Measurements from ENCODE around the gene CHMP4B. TPM values are rescaled to one million over a fixed set of nuclear protein-coding genes. Genes with fewer than 3 reads are reported as not detected.

The CHMP4B gene
- polyA plus RNA-seq, 4 donors, result 112 to 218 (median 173) TPM

DNA sequence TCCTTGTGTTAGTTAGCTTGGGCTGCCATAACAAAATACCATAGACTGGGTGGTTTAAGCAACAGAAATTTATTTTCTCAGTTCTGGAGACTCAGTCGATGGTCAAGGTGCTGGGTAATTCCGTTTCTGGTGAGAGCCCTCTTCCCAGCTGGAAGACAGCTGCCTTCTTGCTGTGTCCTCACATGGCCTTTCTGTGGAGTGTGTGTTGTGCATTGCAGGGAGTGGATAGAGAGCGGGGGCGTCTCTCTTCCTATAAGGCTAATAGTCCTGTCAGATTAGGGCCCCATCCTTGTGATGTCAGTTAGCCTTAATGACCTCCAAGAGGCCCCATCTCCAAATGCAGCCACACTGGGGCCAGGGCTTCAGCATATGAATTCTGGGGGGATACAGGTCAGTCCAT is 19.2 kb downstream of the CHMP4B start:
- Histone ChIP-seq H3K4me1 (ENCODE audit: control insufficient read depth in 3 of 3, insufficient read depth in 2 of 3, low read depth in 1 of 3, low read length in 2 of 3) (peaks cover 37 to 77% (median 37%) of the 10 kb centered on the region in 3 donors), H3K27ac (ENCODE audit: low read depth in 1 of 3, low read length in 2 of 3) (peak overlapping the region in 2 of 3 donors; percentile 39 to 43), H3K36me3 (ENCODE audit: control insufficient read depth in 3 of 3, insufficient read depth in 2 of 3, low read depth in 1 of 3, low read length in 3 of 3) (peaks cover 0 to 14% (median 0%) of the 10 kb centered on the region in 3 donors), H3K4me3 (ENCODE audit: low read depth in 1 of 3, low read length in 3 of 3) (no peak overlapping the region), H3K9me3 (ENCODE audit: control insufficient read depth in 2 of 2, insufficient read depth in 1 of 2, low read depth in 1 of 2, low read length in 1 of 2) (no peaks in the 10 kb centered on the region), H3K27me3 (ENCODE audit: control insufficient read depth in 3 of 3, insufficient read depth in 3 of 3, low read length in 3 of 3) (no peaks in the 10 kb centered on the region)
- WGBS, 3 donors, result 51 to 56% (median 52%) methylated on average over 4 of the region's 4 CpGs
- DNase-seq, result no peak
- no peak for FAIRE-seq

DNA sequence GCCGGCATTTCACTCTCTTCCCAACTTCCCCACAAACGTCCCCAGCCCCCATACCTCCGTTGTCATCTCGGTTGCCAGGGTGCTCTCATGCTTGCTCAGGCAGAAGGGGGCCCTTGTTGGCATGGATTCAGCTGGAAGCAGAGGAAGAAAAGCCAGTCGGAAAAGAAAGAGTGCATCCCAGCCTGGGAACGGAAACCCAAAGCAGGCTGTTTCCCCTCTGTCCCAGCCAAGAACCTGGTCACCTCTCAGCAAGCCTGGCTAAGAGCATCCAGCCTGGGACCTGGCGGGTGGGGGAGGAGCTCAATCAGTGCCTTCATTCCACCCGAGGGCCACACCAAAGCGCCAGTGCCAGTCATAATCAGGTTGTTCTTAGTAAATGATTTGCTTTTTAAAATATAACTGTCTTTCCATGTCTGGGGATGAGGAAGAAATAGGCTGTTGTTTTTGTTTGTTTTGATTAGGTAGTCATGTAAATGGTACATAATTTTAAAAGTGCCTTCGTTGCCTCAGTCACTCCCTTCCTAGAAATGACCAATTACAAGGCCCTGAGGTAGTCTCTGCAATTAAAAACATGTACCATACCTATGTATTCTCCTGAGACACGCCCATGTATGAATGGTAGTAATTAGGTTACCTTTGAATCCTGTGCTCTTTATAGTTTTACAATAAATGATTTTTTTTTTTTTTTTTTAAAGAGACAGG is 21.1 kb downstream of the CHMP4B start:
- FAIRE-seq (no peak), DNase-seq (peak; percentile 70 to 89)
- H3K4me1 ChIP-seq (ENCODE audit: control insufficient read depth in 3 of 3, insufficient read depth in 2 of 3, low read depth in 1 of 3, low read length in 2 of 3), result peaks cover 22 to 70% (median 26%) of the 10 kb centered on the region in 3 donors
- peaks cover 0 to 21% (median 0%) of the 10 kb centered on the region in 3 donors for H3K36me3 ChIP-seq (ENCODE audit: control insufficient read depth in 3 of 3, insufficient read depth in 2 of 3, low read depth in 1 of 3, low read length in 3 of 3)
- H3K27me3 ChIP-seq (ENCODE audit: control insufficient read depth in 3 of 3, insufficient read depth in 3 of 3, low read length in 3 of 3), result no peaks in the 10 kb centered on the region
- 16 to 39% (median 32%) methylated on average over 11 of the region's 11 CpGs for WGBS, 3 donors
- peak overlapping the region; percentile 67 to 80 (median 79) for H3K27ac ChIP-seq (ENCODE audit: low read depth in 1 of 3, low read length in 2 of 3)
- H3K4me3 ChIP-seq (ENCODE audit: low read depth in 1 of 3, low read length in 3 of 3), result no peak overlapping the region
- no peaks in the 10 kb centered on the region for H3K9me3 ChIP-seq (ENCODE audit: control insufficient read depth in 2 of 2, insufficient read depth in 1 of 2, low read depth in 1 of 2, low read length in 1 of 2)

- no peaks in the 10 kb centered on the region for H3K9me3 ChIP-seq (ENCODE audit: control insufficient read depth in 2 of 2, insufficient read depth in 1 of 2, low read depth in 1 of 2, low read length in 1 of 2)
- H3K27me3 ChIP-seq (ENCODE audit: control insufficient read depth in 3 of 3, insufficient read depth in 3 of 3, low read length in 3 of 3), result no peaks in the 10 kb centered on the region
- H3K4me3 ChIP-seq (ENCODE audit: low read depth in 1 of 3, low read length in 3 of 3), result no peak overlapping the region
- peak overlapping the region; percentile 21 to 66 (median 24) for H3K27ac ChIP-seq (ENCODE audit: low read depth in 1 of 3, low read length in 2 of 3)
- FAIRE-seq, result no peak
- H3K4me1 ChIP-seq (ENCODE audit: control insufficient read depth in 3 of 3, insufficient read depth in 2 of 3, low read depth in 1 of 3, low read length in 2 of 3), result peaks cover 20 to 70% (median 35%) of the 10 kb centered on the region in 3 donors
- no peak for DNase-seq
- WGBS, 3 donors, result 11 to 25% (median 14%) methylated on average over 1 of the region's 1 CpG
- peaks cover 0 to 18% (median 0%) of the 10 kb centered on the region in 3 donors for H3K36me3 ChIP-seq (ENCODE audit: control insufficient read depth in 3 of 3, insufficient read depth in 2 of 3, low read depth in 1 of 3, low read length in 3 of 3)
Measured at GRCh38 chr20:33833333-33833732, 22.2 kb downstream of the CHMP4B start.

GRCh38 chr20:33835615-33836172 is 24.5 kb downstream of the CHMP4B start:
- H3K4me3 ChIP-seq (ENCODE audit: low read depth in 1 of 3, low read length in 3 of 3), result no peak overlapping the region
- H3K27me3 ChIP-seq (ENCODE audit: control insufficient read depth in 3 of 3, insufficient read depth in 3 of 3, low read length in 3 of 3), result no peaks in the 10 kb centered on the region
- WGBS, 3 donors, result 74 to 80% (median 79%) methylated on average over 9 of the region's 9 CpGs
- H3K27ac ChIP-seq (ENCODE audit: low read depth in 1 of 3, low read length in 2 of 3), result no peak overlapping the region
- no peak for DNase-seq
- no peaks in the 10 kb centered on the region for H3K9me3 ChIP-seq (ENCODE audit: control insufficient read depth in 2 of 2, insufficient read depth in 1 of 2, low read depth in 1 of 2, low read length in 1 of 2)
- peaks cover 25 to 70% (median 38%) of the 10 kb centered on the region in 3 donors for H3K4me1 ChIP-seq (ENCODE audit: control insufficient read depth in 3 of 3, insufficient read depth in 2 of 3, low read depth in 1 of 3, low read length in 2 of 3)
- peaks cover 0 to 18% (median 0%) of the 10 kb centered on the region in 3 donors for H3K36me3 ChIP-seq (ENCODE audit: control insufficient read depth in 3 of 3, insufficient read depth in 2 of 3, low read depth in 1 of 3, low read length in 3 of 3)
- FAIRE-seq, result no peak

DNA sequence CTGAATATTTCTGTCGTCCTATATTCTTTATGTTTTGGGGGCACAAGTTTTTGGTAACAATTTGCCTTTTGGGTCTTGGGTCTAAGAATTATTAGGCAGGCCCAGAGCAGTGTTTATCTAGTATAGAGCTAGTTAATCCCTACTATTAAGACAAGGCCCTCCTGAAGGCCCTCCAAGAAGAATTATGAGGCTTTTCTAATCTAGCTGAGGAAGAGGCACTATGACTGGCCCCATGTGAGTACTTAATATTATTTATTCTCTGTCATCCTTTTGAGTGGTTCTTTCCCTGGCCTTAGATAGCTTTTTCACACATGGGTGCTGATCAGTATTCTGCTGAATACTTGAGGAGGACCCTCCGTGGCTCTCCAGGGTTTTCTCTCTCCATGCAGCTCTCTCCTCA is 25.1 kb downstream of the CHMP4B start:
- peaks cover 0 to 13% (median 0%) of the 10 kb centered on the region in 3 donors for H3K36me3 ChIP-seq (ENCODE audit: control insufficient read depth in 3 of 3, insufficient read depth in 2 of 3, low read depth in 1 of 3, low read length in 3 of 3)
- H3K27ac ChIP-seq (ENCODE audit: low read depth in 1 of 3, low read length in 2 of 3), result peak overlapping the region in 2 of 3 donors; percentile 22 to 41
- no peak overlapping the region for H3K4me3 ChIP-seq (ENCODE audit: low read depth in 1 of 3, low read length in 3 of 3)
- FAIRE-seq (no peak), DNase-seq (no peak)
- H3K4me1 ChIP-seq (ENCODE audit: control insufficient read depth in 3 of 3, insufficient read depth in 2 of 3, low read depth in 1 of 3, low read length in 2 of 3), result peaks cover 25 to 73% (median 42%) of the 10 kb centered on the region in 3 donors
- H3K9me3 ChIP-seq (ENCODE audit: control insufficient read depth in 2 of 2, insufficient read depth in 1 of 2, low read depth in 1 of 2, low read length in 1 of 2), result no peaks in the 10 kb centered on the region
- H3K27me3 ChIP-seq (ENCODE audit: control insufficient read depth in 3 of 3, insufficient read depth in 3 of 3, low read length in 3 of 3), result no peaks in the 10 kb centered on the region
- 67 to 74% (median 68%) methylated on average over 2 of the region's 2 CpGs for WGBS, 3 donors

DNA sequence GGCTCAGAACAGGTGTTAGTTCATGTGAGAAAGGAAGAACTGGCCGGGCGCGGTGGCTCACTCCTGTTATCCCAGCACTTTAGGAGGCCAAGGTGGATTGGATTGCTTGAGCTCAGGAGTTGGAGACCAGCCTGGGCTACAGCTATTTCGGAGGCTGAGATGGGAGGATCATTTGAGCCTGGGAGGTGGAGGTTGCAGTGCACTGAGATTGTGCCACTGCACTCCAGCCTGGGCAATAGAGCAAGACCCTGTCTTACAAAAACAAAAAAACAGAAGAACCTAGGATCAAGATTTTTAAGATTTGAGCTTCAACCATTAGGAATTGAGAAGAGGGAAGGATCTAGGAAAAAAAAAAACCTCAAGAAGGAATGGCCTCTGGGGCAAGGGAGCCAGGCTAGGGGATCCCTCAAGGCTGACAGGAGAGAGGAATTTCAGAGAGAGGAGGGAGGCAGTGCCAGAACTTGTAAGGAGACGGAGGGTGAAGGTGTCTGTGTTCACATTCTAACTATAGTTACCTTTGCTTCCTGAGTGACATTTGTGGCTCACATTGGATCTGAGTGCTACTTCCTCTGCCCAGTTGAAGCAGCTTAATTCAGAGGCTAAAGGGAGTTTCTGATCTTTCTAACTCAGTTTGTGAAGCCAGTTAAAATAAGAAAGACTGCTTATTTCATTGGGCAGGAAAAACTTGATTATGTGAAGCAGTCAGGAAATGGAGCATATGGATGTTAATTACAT is 26.1 kb downstream of the CHMP4B start:
- Histone ChIP-seq H3K9me3 (ENCODE audit: control insufficient read depth in 2 of 2, insufficient read depth in 1 of 2, low read depth in 1 of 2, low read length in 1 of 2) (no peaks in the 10 kb centered on the region), H3K36me3 (ENCODE audit: control insufficient read depth in 3 of 3, insufficient read depth in 2 of 3, low read depth in 1 of 3, low read length in 3 of 3) (peaks cover 0 to 11% (median 0%) of the 10 kb centered on the region in 3 donors), H3K4me1 (ENCODE audit: control insufficient read depth in 3 of 3, insufficient read depth in 2 of 3, low read depth in 1 of 3, low read length in 2 of 3) (peaks cover 27 to 71% (median 45%) of the 10 kb centered on the region in 3 donors), H3K4me3 (ENCODE audit: low read depth in 1 of 3, low read length in 3 of 3) (no peak overlapping the region), H3K27me3 (ENCODE audit: control insufficient read depth in 3 of 3, insufficient read depth in 3 of 3, low read length in 3 of 3) (no peaks in the 10 kb centered on the region), H3K27ac (ENCODE audit: low read depth in 1 of 3, low read length in 2 of 3) (peak overlapping the region; percentile 66 to 87 (median 74))
- FAIRE-seq, result no peak
- WGBS, 3 donors, result 83 to 85% (median 84%) methylated on average over 5 of the region's 5 CpGs
- no peak for DNase-seq

- no peaks in the 10 kb centered on the region for H3K27me3 ChIP-seq (ENCODE audit: control insufficient read depth in 3 of 3, insufficient read depth in 3 of 3, low read length in 3 of 3)
- peaks cover 27 to 66% (median 49%) of the 10 kb centered on the region in 3 donors for H3K4me1 ChIP-seq (ENCODE audit: control insufficient read depth in 3 of 3, insufficient read depth in 2 of 3, low read depth in 1 of 3, low read length in 2 of 3)
- H3K36me3 ChIP-seq (ENCODE audit: control insufficient read depth in 3 of 3, insufficient read depth in 2 of 3, low read depth in 1 of 3, low read length in 3 of 3), result peaks cover 0 to 11% (median 0%) of the 10 kb centered on the region in 3 donors
- 21 to 59% (median 38%) methylated on average over 8 of the region's 8 CpGs for WGBS, 3 donors
- DNase-seq, result peak; percentile 72 to 77
- H3K4me3 ChIP-seq (ENCODE audit: low read depth in 1 of 3, low read length in 3 of 3), result no peak overlapping the region
- H3K27ac ChIP-seq (ENCODE audit: low read depth in 1 of 3, low read length in 2 of 3), result peak overlapping the region; percentile 66 to 87 (median 81)
- FAIRE-seq, result no peak
- H3K9me3 ChIP-seq (ENCODE audit: control insufficient read depth in 2 of 2, insufficient read depth in 1 of 2, low read depth in 1 of 2, low read length in 1 of 2), result no peaks in the 10 kb centered on the region
Measured at GRCh38 chr20:33838035-33838864, 27.1 kb downstream of the CHMP4B start.

All from small intestine (tissue), 7 donors.